GM23338 (cell line): Measurements from ENCODE around the gene TRIM44. TPM values are rescaled to one million over a fixed set of nuclear protein-coding genes. Genes with fewer than 3 reads are reported as not detected.

Experiments used
- ATAC-seq: fragments of 200-7000 bp; cut with Tn5 transposase; 3 replicates; pipeline ENCODE4 v1.9.1; 2020
- DNase-seq: peaks from one replicate; pipeline ENCODE4 v3.0.0-alpha.2; 2015; ENCODE audit warnings: low spot score
- H2AFZ ChIP-seq: fragments of 200-600 bp; sonication (generic); 2 replicates; pipeline ENCODE4 v1.8.0; 2016; ENCODE audit warnings: antibody characterized with exemption, mild to moderate bottlenecking, moderate library complexity
- H3F3A ChIP-seq: fragments of 200-600 bp; sonication (generic); replicated peaks from 2 replicates; pipeline ENCODE4 v1.8.0; 2017; ENCODE audit warnings: antibody characterized with exemption, mixed run types, low read depth
- H3K27ac ChIP-seq: fragments of 200-600 bp; sonication (generic); 2 replicates; pipeline ENCODE4 v1.6.1; 2016; ENCODE audit warnings: low read depth
- H3K27me3 ChIP-seq: fragments of 200-600 bp; sonication (generic); 2 replicates; pipeline ENCODE4 v1.8.0; 2016; ENCODE audit warnings: mild to moderate bottlenecking, mixed run types, moderate library complexity; ENCODE audit not compliant: insufficient read depth
- H3K36me3 ChIP-seq: fragments of 200-600 bp; sonication (generic); 2 replicates; pipeline ENCODE4 v1.8.0; 2016; ENCODE audit warnings: mild to moderate bottlenecking; ENCODE audit not compliant: insufficient read depth
- H3K4me1 ChIP-seq: fragments of 200-600 bp; sonication (generic); 2 replicates; pipeline ENCODE4 v1.8.0; 2016; ENCODE audit warnings: mild to moderate bottlenecking, moderate library complexity; ENCODE audit not compliant: insufficient read depth
- H3K4me2 ChIP-seq: fragments of 200-600 bp; sonication (generic); 2 replicates; pipeline ENCODE4 v1.7.1; 2017; ENCODE audit warnings: mixed run types
- H3K4me3 ChIP-seq: fragments of 200-600 bp; sonication (generic); 2 replicates; pipeline ENCODE4 v1.6.1; 2016; ENCODE audit warnings: mixed run types
- H3K79me2 ChIP-seq: fragments of 200-600 bp; sonication (generic); replicated peaks from 2 replicates; pipeline ENCODE4 v1.8.0; 2017; ENCODE audit warnings: mild to moderate bottlenecking; ENCODE audit not compliant: insufficient read depth
- H3K9me2 ChIP-seq: fragments of 200-600 bp; sonication (generic); 2 replicates; pipeline ENCODE4 v1.8.0; 2017; ENCODE audit not compliant: insufficient read depth
- H4K20me1 ChIP-seq: fragments of 200-600 bp; sonication (generic); replicated peaks from 2 replicates; pipeline ENCODE4 v1.8.0; 2017; ENCODE audit warnings: mild to moderate bottlenecking; ENCODE audit not compliant: insufficient read depth
- H3K27ac Mint-ChIP-seq: 2 replicates; pipeline ENCODE4 v1.8.0; 2020; ENCODE audit warnings: inconsistent platforms, mild to moderate bottlenecking, moderate library complexity, mixed read lengths
- H3K27me3 Mint-ChIP-seq: 3 replicates; pipeline ENCODE4 v1.8.0; 2022; ENCODE audit warnings: low read depth, mild to moderate bottlenecking, moderate library complexity, mixed read lengths, inconsistent platforms; ENCODE audit not compliant: insufficient read depth, poor library complexity
- H3K36me3 Mint-ChIP-seq: 3 replicates; pipeline ENCODE4 v1.8.0; 2021; ENCODE audit warnings: low read depth, mild to moderate bottlenecking, inconsistent platforms, moderate library complexity, mixed read lengths
- H3K4me1 Mint-ChIP-seq: 3 replicates; pipeline ENCODE4 v1.8.0; 2020; ENCODE audit warnings: mild to moderate bottlenecking, inconsistent platforms, mixed read lengths
- H3K4me3 Mint-ChIP-seq: 3 replicates; pipeline ENCODE4 v1.8.0; 2021; ENCODE audit warnings: moderate library complexity, mild to moderate bottlenecking, inconsistent platforms, mixed read lengths
- H3K9me3 Mint-ChIP-seq: 3 replicates; pipeline ENCODE4 v1.8.0; 2020; ENCODE audit warnings: moderate library complexity, mild to moderate bottlenecking, inconsistent platforms, mixed read lengths
- CREB1 ChIP-seq: fragments of 250-450 bp; sonication (Bioruptor Pico); IDR thresholded peaks from 2 replicates; pipeline ENCODE4 v1.5.0; 2020; ENCODE audit warnings: low read depth, mild to moderate bottlenecking, moderate library complexity
- CTCF ChIP-seq, 2 experiments: fragments of 200-600 bp in 1 of 2; sonication (generic) in 1 of 2; conservative IDR thresholded peaks; 2 replicates each; pipeline versions ENCODE4 v1.5.1 to v1.6.1; 2016 to 2017; ENCODE audit warnings: antibody characterized with exemption in 2 of 2, low read depth in 2 of 2, mild to moderate bottlenecking in 2 of 2, moderate library complexity in 1 of 2
- ETS1 ChIP-seq: IDR thresholded peaks from 2 replicates; pipeline ENCODE4 v1.6.1; 2016; ENCODE audit warnings: antibody characterized with exemption
- JUNB ChIP-seq: IDR thresholded peaks from one replicate; pipeline ENCODE4 v1.6.1; 2016; ENCODE audit warnings: antibody characterized with exemption; ENCODE audit not compliant: unreplicated experiment
- REST ChIP-seq: IDR thresholded peaks from one replicate; pipeline ENCODE4 v1.6.1; 2018; ENCODE audit warnings: antibody characterized with exemption; ENCODE audit not compliant: unreplicated experiment
- ZNF114 ChIP-seq: fragments of 250-450 bp; sonication (Bioruptor Pico); IDR thresholded peaks from 2 replicates; pipeline ENCODE4 v1.5.0; 2020; ENCODE audit warnings: mild to moderate bottlenecking, moderate library complexity
- ZNF331 ChIP-seq: fragments of 250-450 bp; sonication (Bioruptor Pico); IDR thresholded peaks from 2 replicates; pipeline ENCODE4 v1.5.0; 2020; ENCODE audit warnings: low read depth, mild to moderate bottlenecking, moderate library complexity
- polyA plus RNA-seq: library from polyadenylated mRNA; unstranded; fragments of >200 nt; fragmentation: Nextera tagmentation; extraction: Ambion mirVana; gene quantifications from 2 replicates; pipeline ENCODE4 v1.2.1, GENCODE V29; 2016
- total RNA-seq: library from RNA; depleted of rRNA; stranded (reverse); fragments of >200 nt; shearing (Covaris generic); gene quantifications from 2 replicates; pipeline ENCODE4 v1.2.3, GENCODE V29; 2014

The TRIM44 gene
- total and polyA plus RNA-seq, 2 experiments from 2014 or later = 10.3 to 10.4 TPM

GRCh38 chr11:35802672-35803071 is 140.1 kb downstream of the TRIM44 start:
- Mint-ChIP-seq H3K27me3 (no peaks in the 10 kb centered on the region), H3K27ac (no peak overlapping the region)

More at GRCh38 chr11:35802672-35803071, 140.1 kb downstream of the TRIM44 start:
- no peak for DNase-seq
- Histone ChIP-seq H4K20me1 (no peaks in the 10 kb centered on the region), H3K4me3 (no peak overlapping the region), H3K4me1 (no peaks in the 10 kb centered on the region), H3K4me2 (no peak overlapping the region), H3K27me3 (no peaks in the 10 kb centered on the region), H3K27ac (no peak overlapping the region), H3K79me2 (no peaks in the 10 kb centered on the region), H3K36me3 (no peaks in the 10 kb centered on the region), H2AFZ (no peak overlapping the region), H3K9me2 (no peaks in the 10 kb centered on the region), H3F3A (no peaks in the 10 kb centered on the region)
- H3K4me3 Mint-ChIP-seq = no peak overlapping the region
- H3K4me1 Mint-ChIP-seq = 0 out of 3 replicates have a peak, but pooled peaks cover 5% of the 10 kb centered on the region
- peaks cover 3% of the 10 kb centered on the region; the same call in 2 of the 3 replicates for H3K9me3 Mint-ChIP-seq
- no peak for ATAC-seq
- TF ChIP-seq ZNF331 (CRISPR knock-in tag) = no peak
- no peak for TF ChIP-seq ETS1
- TF ChIP-seq JUNB = no peak
- no peak for TF ChIP-seq CREB1 (CRISPR knock-in tag)
- TF ChIP-seq ZNF114 (CRISPR knock-in tag) = no peak
- no peak for TF ChIP-seq CTCF (conservative IDR thresholded peaks at IDR 0.05; ENCODE audit: low read depth in 2 of 2)
- TF ChIP-seq REST = no peak
- H3K36me3 Mint-ChIP-seq = peaks cover 6% of the 10 kb centered on the region; the same call in 1 of the 3 replicates
